ENCODE data around the gene B3GALT6. TPM values are rescaled to one million over a fixed set of nuclear protein-coding genes. Genes with fewer than 3 reads are reported as not detected.

B3GALT6 gene
- total RNA-seq, 1 experiment from 2014 or later = 24.6 TPM

DNA sequence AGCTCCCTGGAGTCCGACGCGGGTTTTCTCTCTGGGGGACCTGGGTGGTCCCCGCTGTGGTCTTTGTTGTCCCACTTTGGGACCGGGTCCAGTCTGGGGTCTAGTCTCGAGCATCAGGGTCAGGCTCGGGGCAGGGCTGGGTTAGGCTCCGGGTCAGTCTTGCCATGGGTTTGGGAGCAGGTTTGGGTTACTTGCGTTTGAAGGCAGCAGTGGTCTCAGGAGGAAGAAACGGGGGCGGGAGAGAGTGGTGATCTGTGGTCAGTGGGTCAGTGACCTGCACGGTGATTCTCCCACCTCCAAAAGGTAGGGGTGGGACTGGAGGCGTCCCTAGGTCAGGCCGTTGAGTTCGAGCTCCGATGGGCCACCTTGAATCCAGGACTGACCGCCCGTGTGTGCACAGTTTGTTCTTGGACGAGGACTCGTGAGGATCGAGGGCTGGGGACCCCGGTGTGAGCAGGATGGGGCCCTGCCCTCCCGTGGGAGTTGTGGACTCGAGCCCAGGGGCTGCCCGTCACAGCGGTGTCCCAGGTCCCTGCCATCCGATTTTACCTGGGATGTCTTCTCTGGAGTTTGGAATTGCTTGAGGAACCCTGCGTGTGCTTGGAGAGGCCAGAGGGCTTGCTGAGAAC lies 2.3 kb downstream of the B3GALT6 start:
- Mint-ChIP-seq H3K27me3 (ENCODE audit: insufficient read depth, unreplicated experiment) (no peaks in the 10 kb centered on the region), H3K4me1 (ENCODE audit: insufficient read depth, unreplicated experiment) (peaks cover 7% of the 10 kb centered on the region)
- CTCF ChIA-PET = no interaction called here

DNA sequence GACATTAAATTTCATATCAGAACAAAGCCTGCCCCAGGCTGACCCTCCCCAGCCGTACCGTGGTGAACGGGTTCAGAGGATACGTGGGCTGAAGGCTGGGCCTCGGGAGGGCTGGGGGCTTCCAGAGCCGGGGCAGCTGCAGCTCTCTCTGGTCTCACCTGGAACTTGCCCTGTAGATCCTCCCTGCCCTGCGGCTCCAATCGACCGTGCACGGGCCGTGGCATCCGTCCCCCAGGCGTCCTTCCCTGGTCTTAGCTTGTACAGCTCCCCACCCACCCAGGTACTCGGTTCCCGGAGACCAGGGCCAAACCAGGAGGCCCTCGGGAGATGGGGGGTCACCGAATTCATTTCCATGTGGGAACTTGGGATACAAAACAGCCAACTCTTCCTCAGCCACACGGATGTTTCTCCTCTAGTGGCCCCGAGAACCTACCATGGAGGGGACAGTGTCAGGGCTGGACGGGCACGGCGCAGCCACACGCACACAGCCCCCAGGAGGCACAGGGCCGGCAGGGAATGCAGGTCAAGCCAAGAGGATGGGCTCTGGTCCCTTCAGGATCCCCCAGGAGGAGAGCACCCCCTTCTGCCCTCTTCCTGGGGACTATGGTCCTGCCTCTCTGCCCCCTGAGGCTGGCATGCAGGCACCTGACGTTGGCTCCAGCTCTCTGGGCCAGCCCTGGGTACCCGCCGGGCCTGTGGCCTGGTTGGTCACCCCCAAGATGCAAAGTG lies 3.1 kb downstream of the B3GALT6 start:
- no peaks in the 10 kb centered on the region for H3K27me3 Mint-ChIP-seq (ENCODE audit: insufficient read depth, unreplicated experiment)
- TF ChIP-seq, protein P1, sequence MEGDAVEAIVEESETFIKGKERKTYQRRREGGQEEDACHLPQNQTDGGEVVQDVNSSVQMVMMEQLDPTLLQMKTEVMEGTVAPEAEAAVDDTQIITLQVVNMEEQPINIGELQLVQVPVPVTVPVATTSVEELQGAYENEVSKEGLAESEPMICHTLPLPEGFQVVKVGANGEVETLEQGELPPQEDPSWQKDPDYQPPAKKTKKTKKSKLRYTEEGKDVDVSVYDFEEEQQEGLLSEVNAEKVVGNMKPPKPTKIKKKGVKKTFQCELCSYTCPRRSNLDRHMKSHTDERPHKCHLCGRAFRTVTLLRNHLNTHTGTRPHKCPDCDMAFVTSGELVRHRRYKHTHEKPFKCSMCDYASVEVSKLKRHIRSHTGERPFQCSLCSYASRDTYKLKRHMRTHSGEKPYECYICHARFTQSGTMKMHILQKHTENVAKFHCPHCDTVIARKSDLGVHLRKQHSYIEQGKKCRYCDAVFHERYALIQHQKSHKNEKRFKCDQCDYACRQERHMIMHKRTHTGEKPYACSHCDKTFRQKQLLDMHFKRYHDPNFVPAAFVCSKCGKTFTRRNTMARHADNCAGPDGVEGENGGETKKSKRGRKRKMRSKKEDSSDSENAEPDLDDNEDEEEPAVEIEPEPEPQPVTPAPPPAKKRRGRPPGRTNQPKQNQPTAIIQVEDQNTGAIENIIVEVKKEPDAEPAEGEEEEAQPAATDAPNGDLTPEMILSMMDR (IDR thresholded peaks at IDR 0.05; ENCODE audit: unreplicated experiment) = no peak
- no peak for DNase-seq (ENCODE audit: unreplicated experiment)
- no TSS peak for BruUV-seq (replicated peaks)
- peaks cover 10% of the 10 kb centered on the region for H3K36me3 Mint-ChIP-seq (ENCODE audit: insufficient read depth, unreplicated experiment)
- H3K4me1 Mint-ChIP-seq (ENCODE audit: insufficient read depth, unreplicated experiment) = no peaks in the 10 kb centered on the region
- intact Hi-C loops (cut with micrococcal nuclease) = no loop called here
- H3K9me3 Mint-ChIP-seq (ENCODE audit: unreplicated experiment) = no peaks in the 10 kb centered on the region
- ChIA-PET CTCF (no interaction called here), POLR2A (no interaction called here)
- H3K4me3 Mint-ChIP-seq (ENCODE audit: unreplicated experiment) = no peak overlapping the region
- no peak overlapping the region for H3K27ac Mint-ChIP-seq (ENCODE audit: low read depth, unreplicated experiment)

More for the DNA sequence above, 2.3 kb downstream of the B3GALT6 start:
- no peak for DNase-seq (ENCODE audit: unreplicated experiment)
- intact Hi-C loops (cut with micrococcal nuclease) = loop anchor here (5.0 kb wide), 1 partner anchor 58 kb away; no protein-coding TSS in a partner anchor
- no peak overlapping the region for H3K27ac Mint-ChIP-seq (ENCODE audit: low read depth, unreplicated experiment)
- POLR2A ChIA-PET = no interaction called here
- no TSS peak for BruUV-seq (replicated peaks)
- TF ChIP-seq, protein P1 (IDR thresholded peaks at IDR 0.05; ENCODE audit: unreplicated experiment) = no peak
- no peaks in the 10 kb centered on the region for H3K9me3 Mint-ChIP-seq (ENCODE audit: unreplicated experiment)
- H3K36me3 Mint-ChIP-seq (ENCODE audit: insufficient read depth, unreplicated experiment) = peaks cover 10% of the 10 kb centered on the region
- H3K4me3 Mint-ChIP-seq (ENCODE audit: unreplicated experiment) = peak overlapping the region; percentile 68

DNA sequence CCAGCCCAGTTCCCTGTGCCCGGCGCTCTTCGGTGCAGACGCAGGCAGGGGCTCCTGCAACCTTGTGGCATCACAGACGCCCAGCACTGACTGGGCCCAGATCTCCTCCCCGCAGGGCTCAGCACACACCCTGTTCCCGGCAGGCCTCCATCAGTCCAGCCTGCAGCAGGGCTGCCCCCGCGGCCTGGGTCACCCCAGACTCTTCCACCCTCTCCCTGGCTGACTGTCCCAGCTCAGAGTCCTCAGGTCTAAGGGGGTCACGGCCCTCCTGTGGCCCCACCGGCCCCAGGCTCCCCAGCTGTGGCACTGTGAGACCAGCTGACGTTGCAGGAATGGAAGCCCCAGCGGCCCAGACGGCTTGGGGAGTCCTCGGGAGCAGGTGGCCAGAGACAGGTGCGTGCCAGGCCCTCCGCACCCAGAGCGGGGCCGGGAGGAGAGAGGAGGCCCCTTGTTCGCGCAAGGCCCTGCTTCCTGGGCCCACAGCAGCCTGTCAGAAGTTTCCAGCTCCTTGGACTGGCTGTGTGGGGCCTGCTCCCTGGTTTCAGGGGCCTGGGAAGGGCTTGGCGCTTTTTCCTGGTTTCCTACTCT lies 4.2 kb downstream of the B3GALT6 start:
- POLR2A ChIA-PET = no interaction called here
- TF ChIP-seq, protein P1 (IDR thresholded peaks at IDR 0.05; ENCODE audit: unreplicated experiment) = no peak
- intact Hi-C loops (cut with micrococcal nuclease) = no loop called here
- no peak for DNase-seq (ENCODE audit: unreplicated experiment)
- Mint-ChIP-seq H3K27ac (ENCODE audit: low read depth, unreplicated experiment) (no peak overlapping the region), H3K9me3 (ENCODE audit: unreplicated experiment) (no peaks in the 10 kb centered on the region), H3K27me3 (ENCODE audit: insufficient read depth, unreplicated experiment) (no peaks in the 10 kb centered on the region), H3K4me3 (ENCODE audit: unreplicated experiment) (no peak overlapping the region), H3K36me3 (ENCODE audit: insufficient read depth, unreplicated experiment) (peaks cover 10% of the 10 kb centered on the region), H3K4me1 (ENCODE audit: insufficient read depth, unreplicated experiment) (no peaks in the 10 kb centered on the region)
- BruUV-seq (replicated peaks) = no TSS peak
- CTCF ChIA-PET = no interaction called here

DNA sequence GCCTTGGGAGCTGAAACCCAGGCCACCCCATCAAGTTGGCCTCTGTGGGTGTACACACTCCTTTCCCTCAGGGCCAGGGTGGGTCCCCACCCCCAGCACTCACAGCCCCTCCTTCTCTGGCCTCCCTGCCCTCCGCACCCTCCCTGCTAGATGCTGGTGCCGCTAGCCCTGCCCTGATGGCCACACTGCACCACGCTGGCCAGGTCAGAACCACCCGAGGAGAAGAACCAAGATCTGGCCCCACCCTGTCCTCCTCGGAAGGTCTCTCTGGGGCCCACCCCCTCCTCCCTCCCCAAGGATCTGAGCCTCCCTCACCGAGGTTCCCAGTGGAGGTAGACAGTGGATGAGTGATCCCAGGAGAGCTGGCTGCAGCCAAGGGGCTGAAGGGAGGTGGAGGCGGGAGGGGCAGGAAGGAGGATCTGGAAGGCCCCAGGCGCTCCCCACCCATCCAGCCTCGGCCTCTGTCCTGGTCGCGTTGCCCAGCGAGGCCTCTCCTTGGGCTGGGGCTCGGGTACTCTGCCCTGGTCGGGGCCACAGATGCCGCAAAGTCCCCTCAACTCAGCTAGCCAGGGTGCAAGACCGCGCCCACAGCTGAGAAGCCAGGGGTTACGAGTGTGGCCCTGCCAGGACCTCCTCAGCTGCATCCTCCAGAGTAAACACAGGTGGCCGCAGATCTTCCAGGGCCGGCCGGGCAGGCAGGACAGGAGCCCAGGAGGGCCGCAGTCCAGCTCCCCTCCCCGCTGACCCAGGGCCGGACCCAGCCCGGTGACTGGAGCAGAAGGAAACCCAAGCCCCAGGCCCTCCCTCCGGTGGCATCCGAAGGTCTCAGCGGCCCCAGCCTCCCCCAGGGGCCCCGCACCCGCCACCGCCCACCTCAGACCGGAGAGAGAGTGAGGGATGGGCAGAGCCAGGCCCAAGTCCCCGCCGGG lies 5.2 kb downstream of the B3GALT6 start:
- ChIA-PET CTCF (no interaction called here), POLR2A (no interaction called here)
- no peak overlapping the region for H3K27ac Mint-ChIP-seq (ENCODE audit: low read depth, unreplicated experiment)
- DNase-seq (ENCODE audit: unreplicated experiment) = no peak
- H3K4me1 Mint-ChIP-seq (ENCODE audit: insufficient read depth, unreplicated experiment) = no peaks in the 10 kb centered on the region
- no TSS peak for BruUV-seq (replicated peaks)
- no peak overlapping the region for H3K4me3 Mint-ChIP-seq (ENCODE audit: unreplicated experiment)
- H3K9me3 Mint-ChIP-seq (ENCODE audit: unreplicated experiment) = no peaks in the 10 kb centered on the region
- H3K36me3 Mint-ChIP-seq (ENCODE audit: insufficient read depth, unreplicated experiment) = peaks cover 10% of the 10 kb centered on the region
- no peaks in the 10 kb centered on the region for H3K27me3 Mint-ChIP-seq (ENCODE audit: insufficient read depth, unreplicated experiment)
- intact Hi-C loops (cut with micrococcal nuclease) = no loop called here
- TF ChIP-seq, protein P1 (IDR thresholded peaks at IDR 0.05; ENCODE audit: unreplicated experiment) = no peak
